HG02763 (cell line): ENCODE measurements around the gene DIABLO.

Source experiments
- ATAC-seq: cut with Tn5 transposase; IDR thresholded peaks from one replicate; pipeline ENCODE4 v1.9.1; 2021; ENCODE audit warnings: mild to moderate bottlenecking, moderate library complexity; ENCODE audit not compliant: unreplicated experiment

DIABLO gene

DNA sequence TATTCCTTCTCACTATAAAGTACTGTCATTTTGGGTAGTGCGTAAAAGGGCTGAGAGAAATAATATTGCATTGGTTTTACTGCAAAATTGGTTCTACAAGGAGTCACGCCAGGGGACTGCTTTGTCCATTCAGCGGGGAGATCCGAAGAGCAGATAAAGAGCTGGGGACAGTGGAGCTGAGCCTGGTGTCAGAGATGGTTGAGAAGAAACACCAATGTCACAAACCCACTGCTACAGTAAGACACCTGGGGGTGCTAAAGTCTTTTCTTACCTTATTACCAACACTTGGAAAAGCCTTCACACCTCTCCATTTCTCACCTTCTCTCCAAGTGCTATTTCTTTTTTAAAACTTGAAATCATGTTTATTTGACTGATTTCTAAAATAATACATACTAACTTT is 66.0 kb downstream of the DIABLO start:
- ATAC-seq = no peak

DNA sequence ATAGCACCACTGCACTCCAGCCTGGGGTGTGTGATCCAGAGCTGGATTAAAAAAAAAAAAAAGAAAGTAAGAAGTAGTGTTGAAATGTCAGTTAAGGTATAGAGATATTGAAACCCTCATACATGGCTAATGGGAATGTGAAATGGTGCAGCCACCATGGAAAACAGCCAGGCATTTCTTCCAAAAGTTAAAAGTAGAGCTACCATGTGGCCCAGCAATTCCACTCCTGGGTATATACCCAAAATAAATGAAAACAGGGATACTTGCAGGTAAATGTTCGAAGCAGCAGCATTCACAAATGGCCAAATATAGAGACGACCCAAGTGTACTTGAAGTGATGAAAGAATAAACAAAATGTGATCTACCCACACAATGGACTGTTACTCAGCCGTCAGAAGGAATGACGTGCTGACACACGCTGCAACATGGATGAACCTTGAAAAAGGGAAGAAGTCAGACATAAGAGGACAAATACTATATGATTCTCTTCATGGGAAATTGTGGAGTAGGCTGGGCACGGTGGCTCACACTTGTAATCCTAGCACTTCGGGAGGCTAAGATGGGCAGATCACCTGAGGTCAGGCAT is 67.1 kb downstream of the DIABLO start:
- ATAC-seq = no peak
